GM18861 (cell line): ENCODE results near the gene LCOR.

Experiments used
- ATAC-seq: cut with Tn5 transposase; IDR thresholded peaks from one replicate; pipeline ENCODE4 v1.9.1; 2021; ENCODE audit not compliant: unreplicated experiment

LCOR gene

DNA sequence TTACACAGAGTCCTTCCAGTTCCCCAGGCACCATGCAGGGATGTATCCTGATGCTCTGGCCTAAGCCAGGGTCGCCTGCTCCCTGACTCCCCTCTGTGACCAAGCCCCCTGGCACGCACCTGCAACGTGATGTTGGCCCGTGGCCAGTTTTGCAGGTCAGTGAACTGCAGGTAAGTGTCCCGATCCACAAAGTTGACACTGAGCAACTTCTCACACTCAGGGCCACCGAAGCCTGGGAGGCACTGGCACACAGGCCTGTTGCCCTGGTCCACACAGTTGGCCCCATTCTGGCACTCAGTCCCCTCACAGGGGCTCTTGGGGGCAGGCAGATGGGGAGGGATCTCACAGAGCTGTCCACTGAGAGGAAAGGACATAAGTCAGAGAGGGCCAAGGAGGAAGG is 174.3 kb downstream of the LCOR start:
- ATAC-seq = no peak

DNA sequence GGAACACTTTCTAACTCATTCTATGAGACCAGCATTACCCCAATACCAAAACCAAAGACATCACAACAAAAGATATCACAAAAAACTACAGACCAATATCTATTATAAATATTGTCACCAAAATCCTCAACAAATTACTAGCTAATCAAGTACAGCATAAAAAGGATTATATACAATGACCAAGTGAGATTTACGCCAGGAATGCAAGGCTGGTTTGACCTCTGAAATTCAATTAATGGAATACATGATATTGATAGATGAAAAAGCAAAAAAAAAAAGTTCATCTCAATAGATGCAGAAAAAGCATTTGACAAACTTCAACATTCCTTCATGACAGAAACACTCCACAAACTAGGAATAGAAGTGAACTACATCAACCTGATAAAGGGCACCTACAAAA is 175.3 kb downstream of the LCOR start:
- no peak for ATAC-seq

DNA sequence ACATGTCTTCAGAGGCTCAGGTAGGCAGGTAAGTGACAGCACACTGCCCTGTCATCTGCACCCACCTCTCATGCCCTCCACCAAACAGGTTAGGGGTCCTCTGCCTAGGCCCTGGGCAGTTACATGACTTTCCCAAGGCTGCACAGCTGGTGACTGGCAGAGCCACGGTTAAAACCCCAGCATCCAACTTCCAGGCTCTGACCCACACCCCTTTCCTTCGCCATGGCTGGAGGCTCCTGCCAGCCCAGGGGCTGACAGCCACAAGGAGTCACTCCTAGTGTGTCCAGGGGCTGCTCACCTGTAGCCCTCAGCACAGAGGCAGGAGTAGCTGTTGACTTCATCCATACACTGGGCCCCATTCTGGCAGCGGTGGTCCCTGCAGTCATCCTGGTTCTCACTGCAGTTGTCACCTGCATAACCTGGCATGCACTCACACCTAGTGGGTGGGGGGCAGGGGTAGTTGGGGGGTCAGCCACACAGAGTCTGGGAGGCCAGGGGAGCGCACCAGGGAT is 178.7 kb downstream of the LCOR start:
- no peak for ATAC-seq

DNA sequence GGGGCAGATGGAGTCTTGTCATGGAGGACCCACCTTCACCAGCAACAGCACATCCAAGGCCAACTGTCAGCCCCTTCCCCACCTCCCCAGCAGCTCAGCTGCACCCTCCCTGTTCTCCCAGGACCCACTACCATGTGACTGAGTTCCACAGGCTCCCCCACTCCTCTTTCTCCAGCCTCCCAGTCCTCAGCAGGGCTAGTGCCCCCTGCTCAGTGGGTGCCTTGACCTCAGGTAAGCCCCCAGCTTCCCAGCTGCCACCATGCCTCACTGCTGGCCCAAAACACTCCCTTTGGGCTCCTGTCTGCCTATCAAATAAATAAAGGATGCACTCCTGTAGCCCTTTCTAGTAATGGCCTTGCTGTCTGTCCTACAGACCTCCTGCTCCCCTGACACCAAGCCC is 179.3 kb downstream of the LCOR start:
- no peak for ATAC-seq

DNA sequence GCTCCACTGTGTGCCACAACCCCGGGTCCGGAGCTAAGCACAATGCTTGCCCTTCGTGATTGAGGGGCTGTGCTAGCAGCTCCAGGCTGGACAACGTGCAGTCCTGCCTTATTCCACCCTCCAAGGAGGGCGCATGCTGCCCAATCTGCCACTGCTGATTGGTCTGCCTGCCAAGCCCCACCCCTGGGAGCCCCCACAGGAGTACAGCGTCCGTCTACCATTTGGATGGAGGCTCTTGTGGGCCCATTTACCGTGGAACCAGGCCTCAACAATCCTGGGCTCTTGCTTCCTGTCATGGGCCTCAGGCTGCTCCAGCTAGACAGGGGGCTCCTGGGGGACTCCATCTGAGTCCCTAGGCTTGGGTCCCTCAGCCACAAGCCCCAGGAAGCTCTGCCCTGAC is 180.4 kb downstream of the LCOR start:
- ATAC-seq = no peak

DNA sequence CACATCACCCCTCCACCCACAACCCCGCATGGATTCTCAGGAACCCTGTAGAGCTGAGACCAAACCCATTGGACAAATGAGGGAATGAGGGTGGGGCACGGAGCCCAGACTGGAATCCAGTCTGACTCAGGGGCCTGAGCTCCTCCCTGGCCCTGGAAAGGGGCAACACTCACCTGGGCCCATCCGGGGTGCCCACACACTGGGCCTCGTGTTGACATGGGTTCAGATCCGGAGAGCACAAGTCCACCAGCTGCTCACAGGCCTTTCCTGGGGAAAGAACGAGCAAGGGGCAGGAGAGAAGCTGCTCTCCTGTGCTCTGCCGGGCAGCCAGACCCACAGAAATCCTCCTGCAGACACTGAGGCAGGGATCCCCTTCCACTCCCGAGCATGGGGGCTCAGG is 181.5 kb downstream of the LCOR start:
- ATAC-seq = no peak

DNA sequence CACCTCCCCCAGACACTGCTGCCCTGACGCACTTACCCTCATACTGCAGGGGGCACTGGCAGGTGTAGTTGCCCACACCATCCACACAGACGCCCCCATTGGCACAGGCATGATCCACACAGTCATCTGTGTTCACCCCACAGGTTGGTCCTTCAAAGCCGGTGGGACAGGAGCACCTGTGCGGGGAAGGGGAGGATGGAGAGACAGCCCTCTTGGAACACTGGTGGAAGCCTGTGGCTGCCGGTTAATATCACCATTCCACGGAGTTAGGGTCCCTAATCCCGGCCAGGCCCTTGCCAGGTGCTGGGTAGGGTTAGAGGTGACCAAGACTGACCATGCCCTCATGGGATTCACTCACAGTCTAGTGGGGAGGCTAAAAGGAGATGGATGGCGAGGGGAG is 181.9 kb downstream of the LCOR start:
- no peak for ATAC-seq

DNA sequence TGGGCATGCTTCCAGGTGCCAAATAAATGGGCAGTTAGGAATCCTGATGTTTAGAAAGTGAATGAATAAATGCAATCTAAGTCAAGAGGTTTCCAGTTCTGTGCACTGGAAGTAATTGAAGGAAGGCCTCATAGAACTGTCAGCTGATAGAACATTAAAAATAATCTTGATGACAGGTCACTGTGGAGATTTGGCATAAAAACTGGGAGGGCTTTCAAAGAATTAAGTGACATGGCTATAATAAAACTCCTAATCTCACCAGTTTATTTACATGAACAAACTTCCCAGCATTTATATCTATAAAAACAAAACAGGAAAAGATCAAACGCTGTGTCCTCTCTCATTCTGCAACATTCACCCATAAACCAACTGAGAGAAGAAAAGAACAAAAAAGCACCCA is 183.1 kb downstream of the LCOR start:
- no peak for ATAC-seq

DNA sequence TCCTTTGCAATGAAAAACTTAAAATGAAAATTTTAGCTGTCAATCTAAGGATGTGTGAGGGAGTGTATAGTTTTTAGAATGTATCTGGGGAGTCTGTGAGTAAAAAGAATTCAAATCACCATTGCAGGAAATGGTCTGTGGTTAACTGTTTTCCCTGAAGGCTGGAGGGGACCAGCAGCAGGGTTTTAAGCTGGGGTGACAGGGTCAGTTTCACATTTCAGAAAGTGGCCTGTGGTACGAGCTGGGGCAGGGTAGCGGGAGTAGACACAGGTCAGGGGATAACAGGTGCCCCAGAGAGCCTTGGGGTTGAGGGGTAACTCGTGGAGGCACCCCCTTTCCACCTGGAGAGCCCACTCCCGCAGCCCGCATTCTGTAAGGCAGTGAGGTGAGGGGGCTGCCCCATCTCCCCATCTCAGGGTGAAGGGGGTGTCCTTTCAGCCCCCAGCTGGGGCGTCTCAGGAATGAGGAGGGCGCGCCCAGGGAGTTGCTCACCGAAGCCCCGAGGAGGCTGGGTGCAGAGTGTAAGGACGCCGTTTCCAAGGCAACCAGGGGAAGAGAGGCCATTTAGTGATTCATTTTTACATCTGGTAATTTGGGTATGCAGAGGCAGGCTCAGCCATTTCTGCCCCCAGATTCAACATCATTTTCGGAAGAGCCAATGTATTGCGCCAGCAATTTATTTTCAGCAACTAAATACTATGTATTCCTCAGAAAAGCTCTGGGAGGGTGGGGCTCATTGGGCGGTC is 184.8 kb downstream of the LCOR start:
- ATAC-seq = peak; percentile 70

DNA sequence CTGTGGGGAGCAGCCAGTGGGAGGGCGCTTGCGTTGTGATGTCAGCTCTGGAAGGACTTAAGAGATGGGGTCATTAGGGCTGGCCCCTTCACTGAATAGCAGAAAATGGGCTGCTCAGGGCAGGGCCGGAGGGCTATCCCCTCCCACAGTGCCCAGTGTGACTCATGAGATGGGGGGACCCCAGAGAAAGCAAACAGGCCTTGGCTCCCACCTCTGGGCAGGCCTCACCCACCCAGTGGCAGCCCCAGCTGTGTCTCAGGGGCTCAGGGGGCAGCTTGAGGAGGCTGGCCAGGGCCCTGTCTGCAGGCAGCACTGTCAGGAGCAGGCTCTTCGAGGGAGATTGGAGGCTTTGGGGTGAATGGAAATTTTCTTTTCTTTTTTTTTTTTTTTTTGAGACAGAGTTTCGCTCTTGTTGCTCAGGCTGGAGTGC is 185.4 kb downstream of the LCOR start:
- ATAC-seq = peak; percentile 7

DNA sequence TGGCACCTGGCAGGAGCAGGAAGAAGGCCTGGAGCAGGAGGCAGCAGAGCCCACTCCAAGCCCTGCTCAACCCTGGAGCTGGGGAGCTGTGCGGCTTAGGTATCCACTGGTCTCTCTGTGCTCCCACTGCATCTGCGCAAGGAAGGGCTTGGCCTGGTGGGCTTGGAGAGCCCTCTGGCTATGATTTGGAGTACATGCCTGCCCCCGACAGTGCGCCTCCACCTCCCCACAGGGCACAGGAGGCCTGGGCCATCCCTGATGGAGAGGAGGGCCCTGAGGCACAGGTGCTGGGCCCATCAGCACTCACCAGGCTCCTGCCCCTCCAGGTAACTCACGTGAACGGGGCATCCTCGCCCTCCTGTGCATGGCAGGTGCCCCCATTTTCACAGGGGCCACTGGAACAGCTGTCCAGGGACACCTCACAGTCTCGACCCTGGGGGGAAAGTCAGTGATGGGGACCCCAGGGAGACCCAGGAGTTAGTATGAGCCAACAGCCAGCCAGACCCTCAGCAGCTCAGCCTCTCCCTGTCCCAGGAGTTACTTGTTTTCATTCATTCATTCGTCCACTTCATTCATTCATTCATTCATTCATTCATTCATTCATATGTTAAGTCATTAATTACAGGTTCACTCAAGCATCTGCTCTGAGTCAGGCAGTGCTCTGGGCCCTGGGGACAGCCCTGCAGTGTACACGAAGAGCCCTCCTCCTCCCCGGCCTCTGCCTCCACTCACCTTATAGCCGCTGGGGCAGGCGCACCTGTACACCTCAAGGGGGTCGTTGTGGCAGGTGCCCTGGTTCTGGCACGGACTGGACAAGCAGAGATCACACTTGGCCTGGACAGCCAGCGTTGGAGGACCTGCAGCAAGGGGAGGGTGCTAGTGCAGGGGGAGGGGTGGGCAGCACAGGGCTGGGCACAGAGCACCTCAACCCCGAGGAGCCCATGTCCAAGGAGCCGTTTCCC is 186.4 kb downstream of the LCOR start:
- no peak for ATAC-seq

DNA sequence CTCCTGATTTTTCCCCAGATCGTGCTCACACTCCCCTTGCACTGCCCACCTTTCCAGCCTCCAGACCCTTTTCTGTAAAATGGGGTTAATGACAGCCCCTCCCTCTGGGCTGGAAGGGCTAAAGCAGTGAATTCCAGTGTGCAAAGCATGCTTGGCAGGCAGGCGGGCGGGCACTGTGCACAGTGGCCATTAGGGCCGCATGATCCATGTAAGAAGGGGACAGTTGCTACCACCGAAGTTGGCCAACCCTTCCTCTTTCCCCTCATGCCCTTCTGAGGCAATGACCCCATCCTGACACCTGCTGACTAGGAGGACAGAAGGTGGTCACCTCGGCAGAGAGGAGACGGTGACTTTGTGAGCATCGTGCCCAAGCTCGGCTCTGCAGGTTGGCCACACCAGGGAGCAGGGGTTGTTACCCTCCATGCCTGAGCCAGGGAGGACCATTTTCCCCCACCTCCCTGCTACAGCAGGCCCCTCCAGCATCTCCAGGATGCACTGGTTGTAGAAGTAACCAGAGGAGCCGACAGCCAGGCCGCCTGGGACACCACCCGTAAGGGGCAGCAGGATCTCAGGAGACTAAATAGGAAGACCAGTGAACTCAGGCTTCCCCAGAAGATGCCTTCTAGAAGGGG is 187.2 kb downstream of the LCOR start:
- no peak for ATAC-seq

DNA sequence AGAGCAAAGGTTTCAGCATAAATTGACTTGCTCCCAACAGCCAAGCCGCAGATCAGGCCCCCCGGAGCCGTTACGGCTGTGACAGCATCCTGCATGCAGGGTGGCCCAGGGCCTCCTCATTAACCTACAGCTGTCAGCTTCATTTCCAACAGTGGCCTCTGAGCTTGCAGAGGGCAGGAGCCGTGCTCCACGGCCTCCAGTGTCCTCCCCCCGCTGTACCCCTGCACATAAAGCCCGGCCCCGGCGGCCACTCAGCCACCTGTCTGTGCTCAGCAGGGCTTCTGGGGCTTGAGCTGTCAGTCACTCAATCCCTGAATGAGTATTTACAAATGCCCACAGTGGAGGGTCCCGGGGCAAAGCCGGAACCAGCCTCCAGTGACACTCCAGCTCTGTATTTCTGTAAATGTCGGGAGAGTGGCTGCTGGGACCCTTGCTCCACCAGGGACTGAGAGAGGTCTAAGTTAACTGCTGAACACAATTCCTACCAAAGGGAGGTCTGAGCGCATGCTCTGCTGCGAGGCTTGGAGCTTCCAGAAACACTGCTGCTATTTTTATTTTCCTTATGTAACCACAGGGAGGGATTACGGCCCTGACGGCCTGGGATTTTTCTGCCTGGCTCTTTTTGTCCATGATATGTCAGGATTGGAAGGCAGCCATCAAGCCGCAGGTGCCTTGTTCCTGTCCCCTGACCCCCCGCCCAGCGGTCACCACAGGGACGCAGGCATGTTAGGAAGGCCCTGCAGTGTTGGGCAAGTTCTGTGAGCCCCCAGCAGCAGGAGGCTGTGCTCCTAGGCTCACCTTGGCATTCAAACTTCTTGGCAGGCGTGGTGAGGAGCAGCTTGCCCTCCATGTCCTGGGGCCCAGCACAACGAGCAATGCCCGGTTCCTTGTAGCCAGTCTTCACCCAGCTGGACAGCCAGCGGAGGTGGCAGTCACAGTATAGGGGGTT is 188.6 kb downstream of the LCOR start:
- no peak for ATAC-seq

DNA sequence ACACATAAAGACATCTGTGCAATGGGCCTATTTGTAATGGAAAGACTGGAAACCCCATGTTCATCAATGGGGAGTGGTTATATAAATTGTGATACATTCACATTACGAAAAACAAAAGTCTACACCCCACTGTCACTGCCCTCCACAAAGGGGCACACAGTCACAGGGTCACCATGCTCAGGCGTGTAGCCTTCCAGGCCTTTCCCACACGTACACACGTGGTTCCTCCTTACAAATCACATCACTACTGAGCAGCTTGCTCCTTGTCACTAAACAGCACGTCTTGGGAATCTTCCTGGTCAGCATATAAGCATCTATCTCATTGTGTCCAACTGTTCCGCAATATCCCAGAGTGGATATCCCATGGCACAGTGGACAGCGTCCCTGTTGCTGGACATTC is 190.5 kb downstream of the LCOR start:
- no peak for ATAC-seq

DNA sequence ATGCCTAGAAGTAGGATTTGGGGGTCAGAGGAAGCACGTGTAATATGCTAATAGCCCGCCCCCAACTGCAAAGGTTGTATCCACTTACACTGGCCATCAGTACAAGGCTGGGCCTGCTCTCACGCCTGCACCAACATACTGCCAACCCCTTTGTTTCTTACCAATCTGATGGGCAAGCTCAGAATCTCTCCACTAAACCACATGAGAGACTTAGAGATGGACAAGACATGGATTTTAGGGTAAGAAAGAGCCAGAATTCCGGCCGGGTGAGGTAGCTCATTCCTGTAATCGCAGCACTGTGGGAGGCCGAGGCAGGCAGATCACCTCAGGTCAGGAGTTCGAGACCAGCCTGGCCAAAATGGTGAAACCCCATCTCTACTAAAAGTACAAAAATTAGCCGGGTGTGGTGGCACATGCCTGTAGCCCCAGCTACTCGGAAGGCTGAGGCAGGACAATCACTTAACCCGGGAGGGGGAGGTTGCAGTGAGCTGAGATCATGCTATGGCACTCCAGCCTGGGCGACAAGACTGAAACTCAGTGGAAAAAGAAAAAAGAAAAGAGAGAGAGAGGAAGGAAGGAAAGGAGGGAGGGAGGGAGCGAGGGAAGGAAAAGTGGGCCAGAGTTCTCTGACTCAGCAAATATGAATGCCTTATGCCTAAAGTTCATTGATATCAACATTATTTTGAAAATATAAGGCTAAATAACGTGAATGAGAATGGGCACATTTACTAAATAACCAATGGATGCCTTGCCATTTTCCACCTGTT is 191.5 kb downstream of the LCOR start:
- no peak for ATAC-seq

DNA sequence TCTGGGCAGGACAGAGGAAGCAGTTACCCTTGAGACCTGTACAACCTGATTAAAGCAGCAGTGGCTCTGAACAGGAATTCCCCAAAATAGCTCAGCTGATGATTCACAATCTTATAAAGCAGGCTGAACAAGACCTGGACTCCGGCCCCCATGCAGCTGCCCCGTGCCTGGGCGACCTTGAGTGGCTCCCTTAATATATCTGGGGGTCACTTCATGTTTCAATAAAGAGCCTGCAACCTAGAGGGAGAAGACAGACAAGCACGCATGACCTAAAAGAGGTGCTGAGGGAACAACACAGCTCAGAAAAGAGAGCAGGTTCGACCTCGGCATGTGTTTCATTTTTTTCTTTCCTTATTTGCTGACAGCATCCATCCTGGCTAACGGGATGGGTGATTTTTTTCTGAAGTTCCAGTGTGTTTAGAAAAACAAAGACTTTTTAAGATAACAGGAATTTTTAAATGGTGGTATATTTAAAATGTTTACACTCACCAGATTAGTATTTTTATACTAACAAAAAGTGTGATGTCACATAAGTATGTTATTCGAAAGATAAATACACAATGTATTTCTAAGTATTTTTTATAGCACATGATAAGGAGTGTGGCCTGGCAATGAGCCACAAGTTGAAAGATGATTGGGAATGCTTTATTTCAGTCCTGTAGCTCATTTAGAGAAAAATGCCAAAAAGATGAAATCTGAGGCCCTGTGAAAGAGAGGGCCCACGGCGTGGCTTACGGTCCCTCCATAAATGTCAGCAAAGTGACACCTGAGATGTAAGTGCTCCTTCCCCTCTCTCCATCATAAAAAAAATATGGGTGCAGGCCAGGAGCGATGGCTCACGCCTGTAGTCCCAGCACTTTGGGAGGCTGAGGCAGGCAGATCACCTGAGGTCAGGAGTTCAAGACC is 192.3 kb downstream of the LCOR start:
- ATAC-seq = no peak

DNA sequence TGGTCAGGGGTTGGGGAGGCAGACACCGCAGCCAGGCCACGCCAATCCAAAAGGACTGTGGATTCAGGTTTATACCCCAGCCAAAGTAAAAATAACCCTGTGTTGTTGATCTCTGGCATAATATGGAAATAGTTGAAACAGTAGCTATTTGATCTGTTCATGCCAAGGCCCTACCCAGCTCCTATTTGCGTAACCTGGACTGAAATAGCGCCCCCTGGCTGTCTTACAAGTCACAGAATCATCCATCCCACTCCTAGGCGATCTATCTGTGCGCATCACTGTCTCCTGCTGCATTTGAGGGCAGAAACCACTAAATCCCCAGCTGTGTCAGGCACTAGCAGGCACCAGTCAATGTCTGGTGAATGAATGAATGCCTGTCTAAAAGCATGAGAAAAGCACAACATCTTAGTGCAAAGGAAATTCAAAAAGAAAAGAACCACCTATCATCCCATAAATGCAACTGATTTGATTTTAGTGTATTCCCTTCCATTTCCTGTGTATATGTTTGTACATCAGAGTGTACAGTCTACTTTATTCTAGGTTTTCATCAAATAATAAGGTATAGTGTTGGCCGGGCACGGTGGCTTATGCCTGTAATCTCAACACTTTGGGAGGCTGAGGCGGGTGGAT is 193.6 kb downstream of the LCOR start:
- ATAC-seq = no peak
